Endothelial cell of umbilical vein (primary cell): ENCODE data around the gene LGALS3. TPM values are rescaled to one million over a fixed set of nuclear protein-coding genes. Genes with fewer than 3 reads are reported as not detected.
A peak's percentile ranks its signal among the peaks of the same experiment; 100 is the strongest.

ENCODE experiments used
- BruUV-seq: library from RNA; stranded (reverse); fragments of 400-500 nt; replicated peaks from 2 replicates; lab custom pipeline; 2021; lab: Mats Ljungman, UMichigan
- CTCF ChIA-PET: fragments of 300-600, 350-600 bp; sonication (Branson Sonifier 250); formaldehyde crosslinking; loops from one replicate; lab custom pipeline; 2021; ENCODE audit warnings: antibody characterized with exemption, inconsistent platforms; lab: Charles Lee
- POLR2A ChIA-PET: fragments of 300-600, 350-600 bp; sonication (Branson Sonifier 250); formaldehyde crosslinking; loops from one replicate; lab custom pipeline; 2021; ENCODE audit warnings: antibody characterized with exemption, inconsistent platforms; lab: Charles Lee
- DNase-seq: peaks from one replicate; pipeline ENCODE4 v3.0.0-alpha.2; 2011; ENCODE audit warnings: low read depth, low spot score
- FAIRE-seq: peaks from 2 replicates; lab custom pipeline; 2011; peaks lifted over from hg19 to GRCh38; lab: Jason Lieb, UNC
- H2AFZ ChIP-seq: 2 replicates; pipeline ENCODE4 v1.6.0; 2012; ENCODE audit warnings: low read depth, low read length, control low read depth, inconsistent platforms
- H3K27ac ChIP-seq: 2 replicates; pipeline ENCODE4 v1.5.1; 2011; ENCODE audit warnings: low read depth, mild to moderate bottlenecking, control low read depth, low read length, moderate library complexity; ENCODE audit not compliant: insufficient read depth
- H3K27me3 ChIP-seq, 2 experiments: 2 replicates each; pipeline versions ENCODE4 v1.6.0 to v1.6.1; 2011; ENCODE audit warnings: low read length in 2 of 2, mixed read lengths in 1 of 2; ENCODE audit not compliant: control insufficient read depth in 2 of 2, insufficient read depth in 2 of 2
- H3K36me3 ChIP-seq, 2 experiments: 2 replicates in 1 of 2; 3 replicates in 1 of 2; pipeline ENCODE4 v1.5.1; 2011; ENCODE audit warnings: low read length in 2 of 2, mild to moderate bottlenecking in 1 of 2, moderate library complexity in 1 of 2; ENCODE audit not compliant: control insufficient read depth in 2 of 2, insufficient read depth in 2 of 2; ENCODE audit errors: extremely low read depth in 1 of 2
- H3K4me1 ChIP-seq: 3 replicates; pipeline ENCODE4 v1.5.1; 2011; ENCODE audit warnings: mild to moderate bottlenecking, low read length; ENCODE audit not compliant: control insufficient read depth, insufficient read depth; ENCODE audit errors: extremely low read depth
- H3K4me2 ChIP-seq: 2 replicates; pipeline ENCODE4 v1.6.1; 2011; ENCODE audit warnings: low read length, control low read depth, mixed read lengths; ENCODE audit not compliant: insufficient read depth
- H3K4me3 ChIP-seq, 3 experiments: fragments of 200-600 bp in 1 of 3; sonication (generic), shearing (Covaris generic) in 1 of 3; replicated peaks in 1 of 3; 2 replicates each; pipeline ENCODE4 v1.5.1; 2011 to 2016; ENCODE audit warnings: control low read depth in 3 of 3, low read length in 3 of 3, mild to moderate bottlenecking in 2 of 3, inconsistent platforms in 1 of 3, low read depth in 1 of 3, moderate library complexity in 1 of 3; ENCODE audit not compliant: insufficient read depth in 1 of 3
- H3K79me2 ChIP-seq: 2 replicates; pipeline ENCODE4 v1.6.0; 2012; ENCODE audit warnings: low read length, inconsistent platforms; ENCODE audit not compliant: control insufficient read depth, insufficient read depth
- H3K9ac ChIP-seq: replicated peaks from 2 replicates; pipeline ENCODE3; 2011; ENCODE audit warnings: low read length, control low read depth; ENCODE audit not compliant: insufficient read depth; ENCODE audit errors: extremely low read depth
- H3K9me1 ChIP-seq: replicated peaks from 3 replicates; pipeline ENCODE4 v1.6.0; 2011; ENCODE audit warnings: mild to moderate bottlenecking, low read length; ENCODE audit not compliant: control insufficient read depth, insufficient read depth; ENCODE audit errors: extremely low read depth
- H3K9me3 ChIP-seq: replicated peaks from 2 replicates; pipeline ENCODE4 v1.5.1; 2012; ENCODE audit warnings: low read length, inconsistent platforms; ENCODE audit not compliant: control insufficient read depth, insufficient read depth
- H4K20me1 ChIP-seq: replicated peaks from 2 replicates; pipeline ENCODE3; 2011; ENCODE audit warnings: mild to moderate bottlenecking, low read length; ENCODE audit not compliant: control insufficient read depth, insufficient read depth; ENCODE audit errors: extremely low read depth
- EZH2 ChIP-seq: IDR thresholded peaks from 2 replicates; pipeline ENCODE4 v1.6.1; 2012; ENCODE audit warnings: borderline replicate concordance, low read depth, mild to moderate bottlenecking, moderate library complexity, low read length, inconsistent platforms; ENCODE audit not compliant: severe bottlenecking
- FOS ChIP-seq: IDR thresholded peaks from 2 replicates; pipeline ENCODE4 v1.6.1; 2011; ENCODE audit warnings: mild to moderate bottlenecking, low read length, moderate library complexity, borderline replicate concordance; ENCODE audit not compliant: insufficient read depth
- GATA2 ChIP-seq: IDR thresholded peaks from 2 replicates; pipeline ENCODE4 v1.7.0; 2011; ENCODE audit warnings: low read depth, mild to moderate bottlenecking, moderate library complexity, mixed read lengths, low read length; ENCODE audit not compliant: insufficient read length, insufficient read depth
- JUN ChIP-seq: IDR thresholded peaks from 2 replicates; pipeline ENCODE4 v1.6.1; 2011; ENCODE audit warnings: borderline replicate concordance, low read depth; ENCODE audit not compliant: insufficient read length, insufficient read depth
- MYC ChIP-seq: IDR thresholded peaks from one replicate; pipeline ENCODE4 v1.6.1; 2011; ENCODE audit warnings: mild to moderate bottlenecking, low read depth, low read length
- POLR2A ChIP-seq: IDR thresholded peaks from 2 replicates; pipeline ENCODE4 v1.6.1; 2012; ENCODE audit warnings: low read depth, mild to moderate bottlenecking, control low read depth, low read length
- POLR2AphosphoS5 ChIP-seq: IDR thresholded peaks from 2 replicates; pipeline ENCODE4 v1.6.1; 2012; ENCODE audit warnings: low read depth, mild to moderate bottlenecking, control low read depth, low read length, moderate library complexity; ENCODE audit not compliant: insufficient read depth
- dilution Hi-C: fragments of 300-500 bp; cut with MboI; formaldehyde crosslinking; loops from one replicate; pipeline ENCODE4 v1.15.0; 2019; ENCODE audit warnings: low sequenced_read_pairs; ENCODE audit not compliant: extremely low pct_ligation_motif_present
- intact Hi-C: fragments of 100-400 bp; cut with micrococcal nuclease; formaldehyde crosslinking; loops from one replicate; pipeline ENCODE4 v1.10.0; 2022
- polyA plus RNA-seq, 4 experiments: library from polyadenylated mRNA; depleted of rRNA in 3 of 4; stranded (reverse) in 3 of 4; unstranded in 1 of 4; fragments of >200 nt; gene quantifications; 2 replicates each; pipeline versions ENCODE4 v1.2.1 to v1.2.3, GENCODE V29; 2011 to 2012; ENCODE audit warnings: missing spikeins in 1 of 4
- total RNA-seq: library from RNA; stranded (reverse); gene quantifications from 2 replicates; pipeline ENCODE4 v1.2.3, GENCODE V29; 2021
- TF ChIP-seq, protein P1 (sequence below), 2 donors: IDR thresholded peaks; 1 replicate in 1 of 2; 2 replicates in 1 of 2; pipeline ENCODE4 v1.5.1; 2011; ENCODE audit warnings: low read length in 2 of 2, mild to moderate bottlenecking in 2 of 2, moderate library complexity in 2 of 2, control low read depth in 1 of 2, inconsistent platforms in 1 of 2, low read depth in 1 of 2; ENCODE audit not compliant: insufficient read depth in 1 of 2; ENCODE audit errors: extremely low read depth in 1 of 2
- TF ChIP-seq, protein P2 (sequence below): IDR thresholded peaks from 2 replicates; pipeline ENCODE4 v1.6.1; 2011; ENCODE audit not compliant: insufficient read depth, insufficient read length

Gene LGALS3
- total and polyA plus RNA-seq, 2 donors (not counting 3 experiments of a cell fraction or from before 2014, with no cell fraction given) = 33.8 to 55.1 TPM

DNA sequence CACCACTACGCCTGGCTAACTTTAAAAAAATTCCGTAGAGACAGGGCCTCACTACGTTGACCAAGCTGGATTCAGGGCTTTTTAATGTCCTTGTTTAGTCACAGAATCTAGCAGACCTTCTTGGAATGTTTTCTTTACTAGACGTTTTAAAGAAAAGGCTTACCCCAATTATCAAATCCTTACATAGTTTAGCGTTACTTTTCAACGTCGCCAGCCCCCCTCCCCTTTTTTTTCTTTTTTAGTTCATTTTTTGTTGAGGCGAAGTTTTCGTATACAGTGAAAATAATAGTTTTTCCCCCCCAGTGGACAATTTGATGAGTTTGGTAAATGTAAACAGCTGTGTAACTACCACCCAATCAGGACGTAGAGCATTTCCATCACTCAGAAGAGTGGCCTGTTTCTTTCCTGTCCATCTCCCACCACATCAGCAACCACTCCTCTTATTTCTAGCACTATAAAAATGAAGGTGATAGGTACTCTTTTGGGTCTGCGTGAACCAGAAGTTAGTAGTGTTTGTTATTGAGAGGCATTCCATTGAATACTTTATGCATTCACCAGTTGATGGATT, 63.1 kb downstream of the LGALS3 start:
- POLR2A ChIA-PET = no interaction called here
- Histone ChIP-seq H3K27me3 (no peaks in the 10 kb centered on the region), H2AFZ (peak overlapping the region; percentile 71), H3K79me2 (peaks cover 41% of the 10 kb centered on the region), H3K9me3 (no peaks in the 10 kb centered on the region), H3K9me1 (no peaks in the 10 kb centered on the region), H3K4me2 (peak overlapping the region; percentile 57), H3K4me1 (peaks cover 28% of the 10 kb centered on the region), H3K9ac (peak overlapping the region; percentile 37), H3K36me3 (peaks cover 0 to 6% of the 10 kb centered on the region in 2 experiments), H4K20me1 (no peaks in the 10 kb centered on the region), H3K27ac (no peak overlapping the region), H3K4me3 (peak overlapping the region in 2 of 3 experiments; percentile 70 to 80)
- no peak for FAIRE-seq
- intact Hi-C loops = no loop called here
- CTCF ChIA-PET = interaction anchor here (0.8 kb wide), 1 partner anchor 31 kb away, joined by 3 read pairs; no protein-coding TSS in a partner anchor
- TF ChIP-seq FOS = no peak
- no peak for TF ChIP-seq GATA2
- TF ChIP-seq, protein P1, sequence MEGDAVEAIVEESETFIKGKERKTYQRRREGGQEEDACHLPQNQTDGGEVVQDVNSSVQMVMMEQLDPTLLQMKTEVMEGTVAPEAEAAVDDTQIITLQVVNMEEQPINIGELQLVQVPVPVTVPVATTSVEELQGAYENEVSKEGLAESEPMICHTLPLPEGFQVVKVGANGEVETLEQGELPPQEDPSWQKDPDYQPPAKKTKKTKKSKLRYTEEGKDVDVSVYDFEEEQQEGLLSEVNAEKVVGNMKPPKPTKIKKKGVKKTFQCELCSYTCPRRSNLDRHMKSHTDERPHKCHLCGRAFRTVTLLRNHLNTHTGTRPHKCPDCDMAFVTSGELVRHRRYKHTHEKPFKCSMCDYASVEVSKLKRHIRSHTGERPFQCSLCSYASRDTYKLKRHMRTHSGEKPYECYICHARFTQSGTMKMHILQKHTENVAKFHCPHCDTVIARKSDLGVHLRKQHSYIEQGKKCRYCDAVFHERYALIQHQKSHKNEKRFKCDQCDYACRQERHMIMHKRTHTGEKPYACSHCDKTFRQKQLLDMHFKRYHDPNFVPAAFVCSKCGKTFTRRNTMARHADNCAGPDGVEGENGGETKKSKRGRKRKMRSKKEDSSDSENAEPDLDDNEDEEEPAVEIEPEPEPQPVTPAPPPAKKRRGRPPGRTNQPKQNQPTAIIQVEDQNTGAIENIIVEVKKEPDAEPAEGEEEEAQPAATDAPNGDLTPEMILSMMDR (IDR thresholded peaks at IDR 0.05; ENCODE audit: extremely low read depth in 1 of 2, insufficient read depth in 1 of 2, low read depth in 1 of 2, low read length in 2 of 2) = no peak
- no peak for TF ChIP-seq EZH2
- TF ChIP-seq JUN = no peak
- TF ChIP-seq, protein P2, sequence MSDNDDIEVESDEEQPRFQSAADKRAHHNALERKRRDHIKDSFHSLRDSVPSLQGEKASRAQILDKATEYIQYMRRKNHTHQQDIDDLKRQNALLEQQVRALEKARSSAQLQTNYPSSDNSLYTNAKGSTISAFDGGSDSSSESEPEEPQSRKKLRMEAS = no peak
- TF ChIP-seq POLR2A = no peak
- no peak for TF ChIP-seq MYC
- no peak for TF ChIP-seq POLR2AphosphoS5
- BruUV-seq = no TSS peak
- DNase-seq = no peak
- dilution Hi-C loops = no loop called here
